ENCODE measurements around the gene PHACTR2. TPM values are rescaled to one million over a fixed set of nuclear protein-coding genes. Genes with fewer than 3 reads are reported as not detected.
A peak's percentile ranks its signal among the peaks of the same experiment; 100 is the strongest.

The PHACTR2 gene
- total RNA-seq, 4 donors from 2014 or later: 61.3 to 122 (median 86.0) TPM

DNA sequence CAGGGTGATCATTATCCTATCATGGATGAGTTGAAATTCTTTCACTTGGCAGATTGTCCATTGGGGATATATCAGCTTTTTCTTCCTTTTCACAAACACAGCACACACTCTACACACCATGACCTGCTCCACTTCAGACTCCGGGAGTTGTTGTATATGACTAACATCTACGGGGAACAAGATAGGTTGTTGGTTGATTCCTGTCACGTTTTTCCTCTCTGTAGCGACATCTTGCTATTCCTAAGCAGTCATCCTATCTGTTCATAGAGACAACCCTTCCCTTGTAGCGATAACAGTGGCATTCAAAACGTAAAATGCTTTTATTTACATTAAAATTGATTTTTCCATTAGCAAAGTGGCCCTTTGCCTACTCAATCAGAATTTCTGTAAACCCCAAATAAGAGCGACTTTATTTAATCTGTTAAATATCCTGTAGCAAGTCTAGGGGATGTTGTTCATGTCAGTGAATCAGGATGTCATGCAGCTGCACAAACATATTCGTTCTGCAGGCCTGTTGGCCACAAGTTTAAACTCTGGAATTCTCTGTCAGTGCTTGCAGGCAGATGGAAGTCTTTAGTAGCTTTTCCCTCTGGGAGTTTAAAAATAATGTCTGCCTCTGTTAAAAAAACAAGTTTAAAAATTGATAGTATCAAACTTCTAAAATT, 23.1 kb downstream of the PHACTR2 start:
- WGBS, 2 donors (ENCODE audit: low coverage in 1 of 2): 23 to 62% methylated on average over 7 to 8 of the region's 8 CpGs
- no peaks in the 10 kb centered on the region for H3K27me3 ChIP-seq
- peaks cover 16 to 61% (median 19%) of the 10 kb centered on the region in 3 donors for H3K4me1 ChIP-seq
- TF ChIP-seq POLR2A (IDR thresholded peaks at IDR 0.05) (no peak), POLR2AphosphoS5 (IDR thresholded peaks at IDR 0.05) (no peak), EP300 (IDR thresholded peaks at IDR 0.05) (no peak)
- TF ChIP-seq, protein P1, sequence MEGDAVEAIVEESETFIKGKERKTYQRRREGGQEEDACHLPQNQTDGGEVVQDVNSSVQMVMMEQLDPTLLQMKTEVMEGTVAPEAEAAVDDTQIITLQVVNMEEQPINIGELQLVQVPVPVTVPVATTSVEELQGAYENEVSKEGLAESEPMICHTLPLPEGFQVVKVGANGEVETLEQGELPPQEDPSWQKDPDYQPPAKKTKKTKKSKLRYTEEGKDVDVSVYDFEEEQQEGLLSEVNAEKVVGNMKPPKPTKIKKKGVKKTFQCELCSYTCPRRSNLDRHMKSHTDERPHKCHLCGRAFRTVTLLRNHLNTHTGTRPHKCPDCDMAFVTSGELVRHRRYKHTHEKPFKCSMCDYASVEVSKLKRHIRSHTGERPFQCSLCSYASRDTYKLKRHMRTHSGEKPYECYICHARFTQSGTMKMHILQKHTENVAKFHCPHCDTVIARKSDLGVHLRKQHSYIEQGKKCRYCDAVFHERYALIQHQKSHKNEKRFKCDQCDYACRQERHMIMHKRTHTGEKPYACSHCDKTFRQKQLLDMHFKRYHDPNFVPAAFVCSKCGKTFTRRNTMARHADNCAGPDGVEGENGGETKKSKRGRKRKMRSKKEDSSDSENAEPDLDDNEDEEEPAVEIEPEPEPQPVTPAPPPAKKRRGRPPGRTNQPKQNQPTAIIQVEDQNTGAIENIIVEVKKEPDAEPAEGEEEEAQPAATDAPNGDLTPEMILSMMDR (IDR thresholded peaks at IDR 0.05): no peak
- no peak for ATAC-seq
- H3K27ac ChIP-seq: peak overlapping the region in 3 of 4 donors; percentile 56 to 68 (median 62)
- H3K9me3 ChIP-seq: no peaks in the 10 kb centered on the region
- no peak overlapping the region for H3K4me3 ChIP-seq
- no peaks in the 10 kb centered on the region for H3K36me3 ChIP-seq

DNA sequence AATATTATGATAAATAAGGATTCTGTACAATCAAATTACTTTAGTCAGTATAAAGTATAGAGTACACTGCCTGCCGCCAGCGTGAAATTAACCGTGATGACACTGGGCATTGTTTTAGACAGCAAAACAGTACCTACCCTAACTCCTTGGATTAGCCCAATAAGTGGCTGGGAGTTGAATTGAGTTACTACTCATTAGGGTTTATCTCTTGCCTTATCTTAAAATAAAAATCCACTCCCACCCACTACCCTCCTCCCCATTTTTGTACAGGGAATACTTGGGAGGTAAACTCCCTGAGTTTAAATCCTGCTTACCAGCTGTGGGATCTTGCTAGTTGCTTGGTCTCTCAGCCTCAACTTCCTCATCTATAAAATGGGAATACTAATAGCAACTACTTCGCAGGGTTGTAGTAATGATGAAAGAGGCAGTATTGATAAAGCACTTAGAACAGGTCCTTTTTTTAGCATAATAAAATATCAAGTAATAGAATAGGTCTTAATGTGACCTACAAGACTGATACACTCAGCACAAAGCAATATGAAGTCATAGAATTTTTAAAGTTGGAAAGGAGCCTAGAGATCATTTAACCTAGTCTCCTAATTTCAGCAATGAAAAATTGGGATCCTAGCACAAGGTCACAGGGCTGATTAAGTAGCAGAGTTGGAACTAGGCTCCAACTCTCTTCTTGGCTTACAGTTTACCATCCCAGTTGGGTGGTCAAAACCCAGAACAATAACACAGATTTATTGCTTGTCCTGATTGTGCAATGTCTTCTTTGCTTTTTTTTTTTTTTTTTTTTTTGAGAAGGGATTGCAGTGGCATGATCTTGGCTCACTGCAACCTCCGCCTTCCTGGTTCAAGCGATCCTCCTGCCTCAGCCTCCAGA, 23.8 kb downstream of the PHACTR2 start:
- Histone ChIP-seq H3K36me3 (no peaks in the 10 kb centered on the region), H3K4me3 (no peak overlapping the region), H3K27ac (peak overlapping the region in 3 of 4 donors; percentile 56 to 68 (median 62)), H3K9me3 (no peaks in the 10 kb centered on the region), H3K27me3 (no peaks in the 10 kb centered on the region), H3K4me1 (peaks cover 14 to 53% (median 18%) of the 10 kb centered on the region in 3 donors)
- WGBS, 2 donors (ENCODE audit: low coverage in 1 of 2): 30 to 50% methylated on average over 4 of the region's 6 CpGs
- peak; percentile 47 for TF ChIP-seq POLR2AphosphoS5 (IDR thresholded peaks at IDR 0.05)
- TF ChIP-seq POLR2A (IDR thresholded peaks at IDR 0.05): no peak
- no peak for TF ChIP-seq EP300 (IDR thresholded peaks at IDR 0.05)
- TF ChIP-seq, protein P1 (IDR thresholded peaks at IDR 0.05): no peak
- no peak for ATAC-seq

DNA sequence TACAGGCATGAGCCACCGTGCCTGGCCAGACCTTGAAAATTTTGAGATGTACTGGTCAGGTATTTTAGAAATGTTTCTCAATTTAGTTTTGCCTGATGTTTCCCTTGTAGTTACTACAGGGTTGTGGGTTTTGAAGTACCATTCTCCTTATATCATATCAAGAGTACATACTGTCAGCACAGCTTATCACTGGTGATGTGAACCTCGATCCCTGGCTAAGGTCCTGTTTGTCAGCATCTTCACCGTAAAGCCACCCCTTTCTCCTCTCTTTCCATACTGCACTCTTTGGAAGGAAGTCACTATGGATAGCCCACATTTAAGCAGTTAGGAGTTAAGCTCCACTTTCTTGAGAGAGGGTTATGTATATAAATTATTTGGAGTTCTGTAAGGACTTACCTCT, 27.8 kb downstream of the PHACTR2 start:
- Histone ChIP-seq H3K27me3 (no peaks in the 10 kb centered on the region), H3K4me1 (peaks cover 3 to 24% (median 6%) of the 10 kb centered on the region in 3 donors), H3K9me3 (no peaks in the 10 kb centered on the region), H3K4me3 (no peak overlapping the region), H3K27ac (no peak overlapping the region), H3K36me3 (no peaks in the 10 kb centered on the region)
- ATAC-seq: no peak
- no peak for TF ChIP-seq POLR2AphosphoS5 (IDR thresholded peaks at IDR 0.05)
- TF ChIP-seq, protein P1 (IDR thresholded peaks at IDR 0.05): no peak
- no peak for TF ChIP-seq EP300 (IDR thresholded peaks at IDR 0.05)
- no peak for TF ChIP-seq POLR2A (IDR thresholded peaks at IDR 0.05)
- 100% methylated on average over 2 to 3 of the region's 3 CpGs for WGBS, 2 donors (ENCODE audit: low coverage in 1 of 2)

DNA sequence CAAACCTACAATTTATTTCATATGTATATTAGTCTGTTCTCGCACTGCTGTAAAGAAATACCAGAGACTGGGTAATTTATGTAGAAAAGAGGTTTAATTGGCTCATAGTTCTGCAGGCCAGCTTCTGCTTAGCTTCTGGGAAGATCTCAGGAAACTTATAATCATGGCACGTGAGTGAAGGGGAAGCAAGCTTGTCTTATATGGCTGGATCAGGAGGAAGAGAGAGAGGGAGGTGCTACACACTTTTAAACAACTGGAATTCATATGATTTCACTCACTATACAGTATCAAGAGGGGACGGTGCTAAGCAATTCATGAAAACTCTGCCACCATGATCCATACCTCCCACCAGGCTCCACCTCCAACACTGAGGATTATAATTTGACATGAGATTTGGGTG, 29.9 kb downstream of the PHACTR2 start:
- H3K36me3 ChIP-seq: no peaks in the 10 kb centered on the region
- ATAC-seq: no peak
- TF ChIP-seq POLR2AphosphoS5 (IDR thresholded peaks at IDR 0.05) (no peak), EP300 (IDR thresholded peaks at IDR 0.05) (no peak), POLR2A (IDR thresholded peaks at IDR 0.05) (no peak)
- TF ChIP-seq, protein P1 (IDR thresholded peaks at IDR 0.05): no peak
- peaks cover 0 to 10% (median 0%) of the 10 kb centered on the region in 3 donors for H3K4me1 ChIP-seq
- no peak overlapping the region for H3K27ac ChIP-seq
- H3K4me3 ChIP-seq: no peak overlapping the region
- no peaks in the 10 kb centered on the region for H3K9me3 ChIP-seq
- no peaks in the 10 kb centered on the region for H3K27me3 ChIP-seq
- WGBS, 2 donors (ENCODE audit: low coverage in 1 of 2): 76 to 100% methylated on average over 2 to 3 of the region's 3 CpGs

All from gastroesophageal sphincter (tissue), 4 donors.